Spleen (tissue), 7 donors: Measurements from ENCODE around the gene IL3RA.
"Not testable (repeated sequence)": the region's sequence is repeated elsewhere in the genome, so short reads cannot be mapped to it uniquely, and the experiment has no call there.

ENCODE experiments used
- CTCF ChIP-seq, 11 experiments: fragments of 200-600 bp in 7 of 11; fragments of 450-650 bp in 4 of 11; sonication (generic) in 4 of 11; IDR thresholded peaks in 8 of 11; conservative IDR thresholded peaks in 3 of 11; 1 replicate in 7 of 11; 2 replicates in 4 of 11; pipeline versions ENCODE4 v1.4.0 to v1.8.0; 2016 to 2021; ENCODE audit warnings: antibody characterized with exemption in 11 of 11, inconsistent platforms in 4 of 11, mild to moderate bottlenecking in 1 of 11
- POLR2A ChIP-seq, 3 donors: fragments of 450-650 bp; IDR thresholded peaks; one replicate each; pipeline ENCODE4 v1.5.1; 2017; ENCODE audit warnings: antibody characterized with exemption in 3 of 3, mild to moderate bottlenecking in 1 of 3
- POLR2AphosphoS5 ChIP-seq, 3 donors: sonication (generic); formaldehyde crosslinking; IDR thresholded peaks; one replicate each; pipeline ENCODE4 v1.5.1; 2017; ENCODE audit warnings: antibody characterized with exemption in 3 of 3
- donor health status: DM: no; HTN: no; CAD: no; lungs with moderate emphysema.
- donor health status: DM: no; HTN: no; CAD: no.
- donor health status: DM: no; HTN: no; CAD: no.

GRCh38 chrX:1403867-1404266, 67.3 kb downstream of the IL3RA start:
- TF ChIP-seq CTCF (IDR thresholded peaks at IDR 0.05 in 8 of 11, conservative IDR thresholded peaks at IDR 0.05 in 3 of 11); POLR2AphosphoS5 (IDR thresholded peaks at IDR 0.05); POLR2A (IDR thresholded peaks at IDR 0.05): not testable (repeated sequence)
